ENCODE measurements around the gene FAM20B. TPM values are rescaled to one million over a fixed set of nuclear protein-coding genes. Genes with fewer than 3 reads are reported as not detected.

Gene FAM20B
- total and polyA plus RNA-seq, 10 donors: 5.8 to 38.0 (median 24.7) TPM

GRCh38 chr1:179080866-179081686 is 55.4 kb downstream of the FAM20B start:
- H3K27me3 ChIP-seq (replicated peaks in 1 of 7): no peaks in the 10 kb centered on the region
- 30 to 35% (median 32%) methylated on average over 15 to 18 of the region's 18 CpGs for WGBS, 5 donors
- intact Hi-C loops (cut with DNase I; ENCODE audit: low total_unique reads): no loop called here
- H3K4me1 ChIP-seq: peaks cover 14 to 53% (median 32%) of the 10 kb centered on the region in 6 donors
- peak overlapping the region; percentile 82 to 94 (median 91) for H3K27ac ChIP-seq
- peak overlapping the region; percentile 83 to 97 (median 88) for H3K4me3 ChIP-seq
- peaks cover 0 to 20% (median 10%) of the 10 kb centered on the region in 6 donors for H3K36me3 ChIP-seq
- H3K9me3 ChIP-seq: no peaks in the 10 kb centered on the region
- TF ChIP-seq CTCF (IDR thresholded peaks at IDR 0.05 in 8 of 11, conservative IDR thresholded peaks at IDR 0.05 in 3 of 11) (no peak), POLR2AphosphoS5 (IDR thresholded peaks at IDR 0.05) (no peak), POLR2A (IDR thresholded peaks at IDR 0.05) (no peak)
- DNase-seq: no peak

GRCh38 chr1:179081687-179082332 is 56.1 kb downstream of the FAM20B start, which contains the start of gene TOR3A:
TOR3A (plus strand) TSS chr1:179082070; CDS start chr1:179082129, 59 bp downstream.
- intact Hi-C loops (cut with DNase I; ENCODE audit: low total_unique reads): loop anchor here (2.0 kb wide), 1 partner anchor 285 kb away; no protein-coding TSS in a partner anchor
- peaks cover 0 to 24% (median 13%) of the 10 kb centered on the region in 6 donors for H3K36me3 ChIP-seq
- H3K9me3 ChIP-seq: no peaks in the 10 kb centered on the region
- peak within 1 kb of the TSS; percentile 83 to 97 (median 88) for H3K4me3 ChIP-seq
- DNase-seq: peak; percentile 98
- TF ChIP-seq POLR2A (IDR thresholded peaks at IDR 0.05): peak in 2 of 3 donors; percentile 51 to 73
- no peak for TF ChIP-seq CTCF (IDR thresholded peaks at IDR 0.05 in 8 of 11, conservative IDR thresholded peaks at IDR 0.05 in 3 of 11)
- TF ChIP-seq POLR2AphosphoS5 (IDR thresholded peaks at IDR 0.05): peak; percentile 88 to 96 (median 94)
- H3K4me1 ChIP-seq: peaks cover 14 to 61% (median 32%) of the 10 kb centered on the region in 6 donors
- WGBS, 5 donors: 0 to 1% (median 1%) methylated on average over 14 to 51 of the region's 51 CpGs
- H3K27ac ChIP-seq: peak within 1 kb of the TSS; percentile 82 to 94 (median 91)
- no peaks in the 10 kb centered on the region for H3K27me3 ChIP-seq (replicated peaks in 1 of 7)

- DNase-seq: no peak
- peaks cover 14 to 67% (median 38%) of the 10 kb centered on the region in 6 donors for H3K4me1 ChIP-seq
- peaks cover 0 to 30% (median 15%) of the 10 kb centered on the region in 6 donors for H3K36me3 ChIP-seq
- intact Hi-C loops (cut with DNase I; ENCODE audit: low total_unique reads): loop anchor here (2.0 kb wide), 1 partner anchor 284 kb away; no protein-coding TSS in a partner anchor
- no peak for TF ChIP-seq CTCF (IDR thresholded peaks at IDR 0.05 in 8 of 11, conservative IDR thresholded peaks at IDR 0.05 in 3 of 11)
- H3K27me3 ChIP-seq (replicated peaks in 1 of 7): no peaks in the 10 kb centered on the region
- H3K27ac ChIP-seq: peak overlapping the region; percentile 82 to 94 (median 91)
- H3K9me3 ChIP-seq: no peaks in the 10 kb centered on the region
- peak overlapping the region; percentile 83 to 97 (median 88) for H3K4me3 ChIP-seq
- WGBS, 5 donors: 0 to 1% (median 0%) methylated on average over 26 to 52 of the region's 52 CpGs
Observed at GRCh38 chr1:179082333-179082998, 56.8 kb downstream of the FAM20B start.

Measured in spleen (tissue), 11 donors.